HG03571 (cell line): ENCODE measurements around the gene MROH8.
"Not testable (repeated sequence)": the region's sequence is repeated elsewhere in the genome, so short reads cannot be mapped to it uniquely, and the experiment has no call there.

ENCODE experiments used
- ATAC-seq: cut with Tn5 transposase; IDR thresholded peaks from one replicate; pipeline ENCODE4 v1.9.1; 2021; ENCODE audit not compliant: unreplicated experiment

Gene MROH8

GRCh38 chr20:37155987-37156386, 23.4 kb downstream of the MROH8 start:
- no peak for ATAC-seq

GRCh38 chr20:37154684-37155298, 24.6 kb downstream of the MROH8 start:
- no peak for ATAC-seq

- no peak for ATAC-seq
Measured at GRCh38 chr20:37152284-37152683, 27.1 kb downstream of the MROH8 start.

- no peak for ATAC-seq
Measured at GRCh38 chr20:37151529-37151928, 27.8 kb downstream of the MROH8 start.

GRCh38 chr20:37150864-37151263, 28.5 kb downstream of the MROH8 start:
- not testable (repeated sequence) for ATAC-seq

- ATAC-seq: no peak
Measured at GRCh38 chr20:37147250-37147649, 32.1 kb downstream of the MROH8 start.

- no peak for ATAC-seq
Measured at GRCh38 chr20:37144856-37145404, 34.4 kb downstream of the MROH8 start.

- ATAC-seq: no peak
Measured at GRCh38 chr20:37142708-37143107, 36.6 kb downstream of the MROH8 start.

GRCh38 chr20:37137547-37137946, 41.8 kb downstream of the MROH8 start:
- no peak for ATAC-seq

GRCh38 chr20:37133952-37134351, 45.4 kb downstream of the MROH8 start:
- no peak for ATAC-seq

- no peak for ATAC-seq
Measured at GRCh38 chr20:37131486-37131885, 47.9 kb downstream of the MROH8 start.

GRCh38 chr20:37128803-37129202, 50.5 kb downstream of the MROH8 start:
- no peak for ATAC-seq

GRCh38 chr20:37126290-37126689, 53.1 kb downstream of the MROH8 start:
- not testable (repeated sequence) for ATAC-seq

- no peak for ATAC-seq
Measured at GRCh38 chr20:37123441-37123840, 55.9 kb downstream of the MROH8 start.

- no peak for ATAC-seq
Measured at GRCh38 chr20:37120497-37120896, 58.9 kb downstream of the MROH8 start.

- ATAC-seq: no peak
Measured at GRCh38 chr20:37119356-37120036, 59.9 kb downstream of the MROH8 start.

- ATAC-seq: no peak
Measured at GRCh38 chr20:37114012-37114411, 65.3 kb downstream of the MROH8 start.

GRCh38 chr20:37111926-37112455, 67.4 kb downstream of the MROH8 start:
- no peak for ATAC-seq

- ATAC-seq: no peak
Measured at GRCh38 chr20:37108676-37109075, 70.7 kb downstream of the MROH8 start.

- ATAC-seq: no peak
Measured at GRCh38 chr20:37102571-37102970, 76.8 kb downstream of the MROH8 start.

GRCh38 chr20:37096415-37097041, 82.8 kb downstream of the MROH8 start:
- ATAC-seq: no peak
